Mesenchymal stem cell (in vitro differentiated cells and primary cell): ENCODE data around the gene SNCAIP.

Source experiments
- DNase-seq: peaks from one replicate; pipeline ENCODE4 v3.0.0-alpha.2; 2013
- H2AFZ ChIP-seq: one replicate; pipeline ENCODE4 v1.6.1; 2013; ENCODE audit warnings: low read depth, mild to moderate bottlenecking, control low read depth, inconsistent platforms, low read length, moderate library complexity
- H2AK5ac ChIP-seq: 2 replicates; pipeline ENCODE4 v1.6.1; 2013; ENCODE audit warnings: low read length, moderate library complexity, mild to moderate bottlenecking, inconsistent platforms; ENCODE audit not compliant: severe bottlenecking
- H2BK120ac ChIP-seq: one replicate; pipeline ENCODE4 v1.6.1; 2013; ENCODE audit warnings: low read depth, mild to moderate bottlenecking, inconsistent platforms, low read length, moderate library complexity
- H2BK12ac ChIP-seq, 2 experiments: one replicate each; pipeline ENCODE4 v1.6.1; 2013; ENCODE audit warnings: inconsistent platforms in 2 of 2, low read length in 2 of 2, mild to moderate bottlenecking in 2 of 2, moderate library complexity in 2 of 2, control low read depth in 1 of 2
- H2BK15ac ChIP-seq: one replicate; pipeline ENCODE4 v1.6.1; 2013; ENCODE audit warnings: mild to moderate bottlenecking, low read depth, inconsistent platforms; ENCODE audit not compliant: poor library complexity, severe bottlenecking
- H2BK5ac ChIP-seq: 2 replicates; pipeline ENCODE4 v1.6.1; 2013; ENCODE audit warnings: low read depth, mild to moderate bottlenecking, low read length, control low read depth, inconsistent platforms; ENCODE audit not compliant: poor library complexity, severe bottlenecking
- H3K14ac ChIP-seq, 2 experiments: one replicate each; pipeline ENCODE4 v1.6.1; 2013; ENCODE audit warnings: inconsistent platforms in 2 of 2, low read length in 2 of 2, control low read depth in 1 of 2, mild to moderate bottlenecking in 1 of 2, moderate library complexity in 1 of 2
- H3K18ac ChIP-seq, 2 experiments: one replicate each; pipeline ENCODE4 v1.6.1; 2013; ENCODE audit warnings: inconsistent platforms in 2 of 2, low read length in 2 of 2, control low read depth in 1 of 2, low read depth in 1 of 2, mild to moderate bottlenecking in 1 of 2
- H3K23ac ChIP-seq, 2 experiments: one replicate each; pipeline ENCODE4 v1.6.1; 2013; ENCODE audit warnings: inconsistent platforms in 2 of 2, low read length in 2 of 2, mild to moderate bottlenecking in 2 of 2, moderate library complexity in 2 of 2, control low read depth in 1 of 2
- H3K27ac ChIP-seq: 2 replicates; pipeline ENCODE4 v1.5.1; 2013; ENCODE audit warnings: mild to moderate bottlenecking, moderate library complexity, low read length, control low read depth, inconsistent platforms; ENCODE audit not compliant: poor library complexity, severe bottlenecking
- H3K27me3 ChIP-seq, 2 experiments: 2 replicates each; pipeline versions ENCODE4 v1.6.1 to v1.7.0; 2013; ENCODE audit warnings: low read length in 2 of 2, mild to moderate bottlenecking in 2 of 2, moderate library complexity in 2 of 2, control low read depth in 1 of 2, inconsistent platforms in 1 of 2; ENCODE audit not compliant: control insufficient read depth in 1 of 2, insufficient read depth in 1 of 2
- H3K36me3 ChIP-seq, 2 experiments: 2 replicates each; pipeline versions ENCODE4 v1.6.1 to v1.7.0; 2013; ENCODE audit warnings: low read length in 2 of 2, control low read depth in 1 of 2, inconsistent platforms in 1 of 2, low read depth in 1 of 2, mild to moderate bottlenecking in 1 of 2; ENCODE audit not compliant: insufficient read depth in 2 of 2, control insufficient read depth in 1 of 2
- H3K4ac ChIP-seq, 2 experiments: one replicate each; pipeline ENCODE4 v1.6.1; 2013; ENCODE audit warnings: inconsistent platforms in 2 of 2, low read length in 2 of 2, mild to moderate bottlenecking in 2 of 2, moderate library complexity in 2 of 2, control low read depth in 1 of 2, low read depth in 1 of 2
- H3K4me1 ChIP-seq: 2 replicates; pipeline ENCODE4 v1.6.1; 2013; ENCODE audit warnings: low read depth, low read length, control low read depth; ENCODE audit not compliant: control insufficient read depth, insufficient read depth
- H3K4me2 ChIP-seq: 2 replicates; pipeline ENCODE4 v1.6.1; 2013; ENCODE audit warnings: low read length, mild to moderate bottlenecking, inconsistent platforms; ENCODE audit not compliant: poor library complexity, severe bottlenecking
- H3K4me3 ChIP-seq, 2 experiments: 2 replicates each; pipeline versions ENCODE4 v1.5.1 to v1.7.0; 2013; ENCODE audit warnings: low read length in 2 of 2, mild to moderate bottlenecking in 2 of 2, control low read depth in 1 of 2, low read depth in 1 of 2; ENCODE audit not compliant: insufficient read depth in 1 of 2
- H3K79me1 ChIP-seq: replicated peaks from 2 replicates; pipeline ENCODE4 v1.6.1; 2013; ENCODE audit warnings: mild to moderate bottlenecking, control low read depth, low read length, inconsistent platforms; ENCODE audit not compliant: poor library complexity, severe bottlenecking
- H3K9ac ChIP-seq: 2 replicates; pipeline ENCODE4 v1.7.0; 2013; ENCODE audit warnings: mild to moderate bottlenecking, low read length, moderate library complexity
- H3K9me3 ChIP-seq: 2 replicates; pipeline ENCODE4 v1.7.0; 2013; ENCODE audit warnings: mild to moderate bottlenecking, low read length; ENCODE audit not compliant: control insufficient read depth
- H4K8ac ChIP-seq: one replicate; pipeline ENCODE4 v1.6.1; 2013; ENCODE audit warnings: inconsistent platforms, mild to moderate bottlenecking, low read length, moderate library complexity
- H4K91ac ChIP-seq: one replicate; pipeline ENCODE4 v1.6.1; 2013; ENCODE audit warnings: mild to moderate bottlenecking, low read length, inconsistent platforms
- WGBS: methylation state at CpG from one replicate; pipeline ENCODE4 v1.1.7; 2013; ENCODE audit warnings: mixed read lengths; 5-methylcytosine and 5-hydroxymethylcytosine counted together

Gene SNCAIP

DNA sequence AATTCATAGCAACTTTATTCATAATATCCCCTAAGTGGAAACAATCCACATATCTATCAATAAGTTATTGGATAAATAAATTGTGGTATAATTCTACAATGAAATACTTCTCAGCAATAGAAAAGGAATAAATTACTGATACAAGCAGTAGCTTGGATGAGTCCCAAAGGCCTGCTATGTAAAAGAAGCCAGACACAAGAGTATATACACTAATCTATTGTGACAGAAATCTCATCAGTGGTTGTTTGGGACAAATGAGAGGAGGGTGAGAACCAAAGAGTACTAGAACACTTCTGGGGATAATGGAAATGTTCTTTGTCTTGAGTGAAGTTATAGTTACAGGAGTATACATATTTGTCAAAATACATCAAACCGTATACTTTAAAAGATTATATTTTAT is 119.3 kb downstream of the SNCAIP start:
- H2BK15ac ChIP-seq, result no peak overlapping the region
- no peak overlapping the region for H3K14ac ChIP-seq
- H3K4me1 ChIP-seq, result no peaks in the 10 kb centered on the region
- no peak overlapping the region for H3K23ac ChIP-seq
- H2AFZ ChIP-seq, result no peak overlapping the region
- no peak overlapping the region for H3K18ac ChIP-seq
- no peak overlapping the region for H4K91ac ChIP-seq
- H3K27me3 ChIP-seq, result no peaks in the 10 kb centered on the region
- no peaks in the 10 kb centered on the region for H3K36me3 ChIP-seq
- no peak overlapping the region for H3K4me2 ChIP-seq
- H3K9me3 ChIP-seq, result no peaks in the 10 kb centered on the region
- no peak overlapping the region for H2BK120ac ChIP-seq
- H3K27ac ChIP-seq, result no peak overlapping the region
- no peak overlapping the region for H3K9ac ChIP-seq
- H2BK12ac ChIP-seq, result no peak overlapping the region
- no peak overlapping the region for H4K8ac ChIP-seq
- no peak overlapping the region for H3K4me3 ChIP-seq
- no peak overlapping the region for H2AK5ac ChIP-seq
- H3K79me1 ChIP-seq, result no peaks in the 10 kb centered on the region
- no peak for DNase-seq
- H3K4ac ChIP-seq, result no peak overlapping the region
- WGBS, result no CpG with 5 or more reads among the region's 1 CpG
- H2BK5ac ChIP-seq, result no peak overlapping the region

DNA sequence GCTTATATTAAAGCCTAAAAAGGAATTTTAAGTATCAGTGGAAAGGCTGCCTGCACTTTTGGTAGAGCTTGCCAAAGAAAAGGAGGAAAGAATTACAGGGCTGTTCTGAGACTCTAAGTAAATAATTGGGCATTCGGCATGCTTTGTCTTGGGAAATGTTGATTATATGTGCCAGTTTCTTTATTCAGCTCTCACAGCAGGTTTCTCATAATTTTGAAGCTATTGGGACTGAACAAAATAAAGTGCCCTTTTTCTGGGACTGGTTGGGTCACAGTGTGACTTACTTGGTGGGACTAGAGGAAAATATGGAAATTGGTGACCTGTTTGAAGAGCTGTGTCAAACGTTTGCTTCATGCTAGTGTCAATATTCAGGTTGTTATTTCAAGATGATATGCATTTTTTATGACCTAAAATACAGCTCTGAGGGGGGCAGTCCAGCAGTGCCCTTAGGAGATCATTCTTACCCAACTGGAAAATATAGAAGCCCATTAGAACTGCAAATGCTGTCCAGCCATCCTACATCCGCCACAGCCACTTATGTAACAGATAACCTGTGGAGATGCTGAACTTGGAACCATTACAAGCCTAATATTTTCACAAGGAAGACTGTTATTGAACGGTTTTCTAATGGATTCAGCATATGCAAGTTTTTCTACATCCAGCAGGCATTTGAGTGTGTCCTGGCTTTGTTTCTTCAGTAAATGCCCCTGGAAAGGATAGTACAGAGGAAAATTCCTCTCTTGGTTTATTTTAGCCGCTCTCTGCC is 122.4 kb downstream of the SNCAIP start:
- H2BK5ac ChIP-seq, result no peak overlapping the region
- H2BK120ac ChIP-seq, result no peak overlapping the region
- peaks cover 0 to 4% of the 10 kb centered on the region in 2 experiments for H3K27me3 ChIP-seq
- no peaks in the 10 kb centered on the region for H3K9me3 ChIP-seq
- H3K18ac ChIP-seq, result no peak overlapping the region
- H3K79me1 ChIP-seq, result no peaks in the 10 kb centered on the region
- no peaks in the 10 kb centered on the region for H3K36me3 ChIP-seq
- no peak overlapping the region for H4K91ac ChIP-seq
- no peak overlapping the region for H3K23ac ChIP-seq
- H3K4me1 ChIP-seq, result no peaks in the 10 kb centered on the region
- no peak overlapping the region for H3K4me3 ChIP-seq
- no peak overlapping the region for H2AK5ac ChIP-seq
- H3K4ac ChIP-seq, result no peak overlapping the region
- H3K14ac ChIP-seq, result no peak overlapping the region
- no peak overlapping the region for H3K4me2 ChIP-seq
- H3K9ac ChIP-seq, result no peak overlapping the region
- no peak overlapping the region for H3K27ac ChIP-seq
- no peak overlapping the region for H2BK15ac ChIP-seq
- H2AFZ ChIP-seq, result no peak overlapping the region
- H2BK12ac ChIP-seq, result no peak overlapping the region
- 98% methylated on average over 4 of the region's 5 CpGs for WGBS
- no peak overlapping the region for H4K8ac ChIP-seq
- no peak for DNase-seq

DNA sequence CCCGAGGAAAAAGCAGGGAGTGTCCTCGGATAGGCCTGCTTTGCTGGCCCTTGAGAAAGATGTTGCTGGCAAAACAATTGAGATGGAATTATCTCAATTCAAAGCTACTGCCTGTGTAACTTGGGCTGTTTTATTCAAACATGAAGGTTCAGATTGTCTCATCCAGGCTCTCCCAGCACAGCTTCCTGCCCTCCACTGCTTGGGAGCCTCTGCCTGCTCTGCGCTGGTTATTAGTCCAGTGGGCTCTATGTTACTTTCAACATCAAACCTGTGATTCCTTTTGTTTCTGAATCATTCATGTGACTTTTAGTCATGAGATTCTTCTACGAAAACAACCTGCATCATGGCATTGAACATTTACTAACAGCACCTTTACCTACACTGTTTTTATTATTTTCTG is 123.2 kb downstream of the SNCAIP start:
- WGBS, result 98% methylated on average over 3 of the region's 4 CpGs
- Histone ChIP-seq H3K4me1 (no peaks in the 10 kb centered on the region), H4K91ac (no peak overlapping the region), H4K8ac (no peak overlapping the region), H3K9me3 (no peaks in the 10 kb centered on the region), H3K27me3 (peaks cover 0 to 4% of the 10 kb centered on the region in 2 experiments), H2BK5ac (no peak overlapping the region), H3K4me2 (no peak overlapping the region), H3K27ac (no peak overlapping the region), H3K9ac (no peak overlapping the region), H3K23ac (no peak overlapping the region), H3K36me3 (no peaks in the 10 kb centered on the region), H3K79me1 (no peaks in the 10 kb centered on the region), H3K4ac (no peak overlapping the region), H2AK5ac (no peak overlapping the region), H2AFZ (no peak overlapping the region), H3K18ac (peak overlapping the region in 1 of 2 experiments; percentile 52), H2BK12ac (no peak overlapping the region), H3K14ac (no peak overlapping the region), H3K4me3 (no peak overlapping the region), H2BK120ac (no peak overlapping the region), H2BK15ac (no peak overlapping the region)
- DNase-seq, result no peak

DNA sequence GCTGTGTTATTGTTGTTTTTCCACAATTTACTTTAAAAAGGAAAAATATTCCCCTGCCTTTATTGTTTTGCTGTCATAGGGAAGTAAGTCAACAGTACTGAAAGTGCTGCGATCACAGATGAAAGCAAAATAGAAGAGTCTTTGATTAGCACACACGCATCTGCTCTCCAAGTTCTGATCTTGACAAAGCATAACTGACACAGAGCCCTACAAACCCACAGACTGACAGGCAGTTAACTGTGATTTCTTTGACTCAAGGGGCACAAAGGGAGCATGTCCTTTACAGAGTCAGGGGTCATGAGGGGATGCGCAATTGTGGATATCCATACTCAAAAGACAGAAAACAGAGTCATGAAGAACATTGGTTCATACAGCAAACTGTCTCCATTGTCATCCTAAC is 123.7 kb downstream of the SNCAIP start:
- H4K8ac ChIP-seq, result no peak overlapping the region

More for the DNA sequence above, 123.7 kb downstream of the SNCAIP start:
- H3K9ac ChIP-seq, result no peak overlapping the region
- H3K4me2 ChIP-seq, result no peak overlapping the region
- H3K27me3 ChIP-seq, result peaks cover 0 to 5% of the 10 kb centered on the region in 2 experiments
- 92% methylated on average over 2 of the region's 3 CpGs for WGBS
- DNase-seq, result no peak
- no peak overlapping the region for H3K4me3 ChIP-seq
- H3K4ac ChIP-seq, result no peak overlapping the region
- no peak overlapping the region for H4K91ac ChIP-seq
- no peak overlapping the region for H2AK5ac ChIP-seq
- no peaks in the 10 kb centered on the region for H3K9me3 ChIP-seq
- no peak overlapping the region for H3K23ac ChIP-seq
- no peak overlapping the region for H3K18ac ChIP-seq
- no peak overlapping the region for H2BK12ac ChIP-seq
- no peak overlapping the region for H3K27ac ChIP-seq
- no peak overlapping the region for H2AFZ ChIP-seq
- H3K4me1 ChIP-seq, result no peaks in the 10 kb centered on the region
- no peaks in the 10 kb centered on the region for H3K79me1 ChIP-seq
- H2BK15ac ChIP-seq, result no peak overlapping the region
- no peak overlapping the region for H3K14ac ChIP-seq
- no peak overlapping the region for H2BK120ac ChIP-seq
- H3K36me3 ChIP-seq, result no peaks in the 10 kb centered on the region
- no peak overlapping the region for H2BK5ac ChIP-seq
